ENCODE measurements around the gene DPP3.
A peak's percentile ranks its signal among the peaks of the same experiment; 100 is the strongest.
"Not testable (repeated sequence)": the region's sequence is repeated elsewhere in the genome, so short reads cannot be mapped to it uniquely, and the experiment has no call there.

DPP3 gene

DNA sequence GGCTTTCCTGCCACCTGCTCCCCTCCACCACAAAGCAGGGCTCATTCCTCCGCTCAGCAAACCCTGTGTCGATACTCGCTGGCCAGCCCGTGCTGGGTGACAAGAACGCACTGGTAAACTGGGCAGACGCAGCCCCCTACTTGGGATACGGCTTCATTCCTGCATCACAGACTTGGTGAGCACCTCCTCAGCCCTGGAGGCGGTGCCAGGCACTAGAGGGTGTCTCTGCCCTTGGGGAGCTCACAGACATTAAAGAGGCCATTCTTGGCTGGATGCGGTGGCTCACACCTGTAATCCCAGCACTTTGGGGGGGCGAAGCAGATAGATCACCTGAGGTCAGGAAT, 59.6 kb downstream of the DPP3 start:
- DNase-seq, result no peak

- not testable (repeated sequence) for DNase-seq
Observed at GRCh38 chr11:66540598-66540997, 60.4 kb downstream of the DPP3 start.

GRCh38 chr11:66541892-66542291, 61.7 kb downstream of the DPP3 start:
- DNase-seq, result no peak

GRCh38 chr11:66542362-66542761, 62.1 kb downstream of the DPP3 start:
- DNase-seq, result no peak

- DNase-seq, result peak; percentile 73
Observed at GRCh38 chr11:66543263-66544107, 63.3 kb downstream of the DPP3 start.

DNA sequence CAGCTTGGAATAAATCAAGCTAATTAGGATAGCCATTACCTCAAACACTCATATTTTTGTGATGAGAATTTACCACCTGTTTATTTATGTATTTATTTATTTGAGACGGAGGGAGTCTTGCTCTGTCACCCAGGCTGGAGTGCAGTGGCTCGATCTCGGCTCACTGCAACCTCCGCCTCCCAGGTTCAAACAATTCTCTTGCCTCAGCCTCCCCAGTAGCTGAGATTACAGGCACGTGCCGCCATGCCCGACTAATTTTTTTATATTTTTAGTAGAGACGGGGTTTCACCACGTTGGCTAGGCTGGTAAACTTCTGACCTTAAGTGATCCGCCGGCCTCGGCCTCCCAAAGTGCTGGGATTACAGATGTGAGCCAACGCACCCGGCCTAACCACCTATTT, 64.7 kb downstream of the DPP3 start:
- DNase-seq, result not testable (repeated sequence)

GRCh38 chr11:66545701-66546367, 65.6 kb downstream of the DPP3 start, which contains the start of gene ZDHHC24:
Gene ZDHHC24 (minus strand): TSS chr11:66546048. CDS start chr11:66546003, 45 bp downstream.
- DNase-seq, result peak; percentile 95

DNA sequence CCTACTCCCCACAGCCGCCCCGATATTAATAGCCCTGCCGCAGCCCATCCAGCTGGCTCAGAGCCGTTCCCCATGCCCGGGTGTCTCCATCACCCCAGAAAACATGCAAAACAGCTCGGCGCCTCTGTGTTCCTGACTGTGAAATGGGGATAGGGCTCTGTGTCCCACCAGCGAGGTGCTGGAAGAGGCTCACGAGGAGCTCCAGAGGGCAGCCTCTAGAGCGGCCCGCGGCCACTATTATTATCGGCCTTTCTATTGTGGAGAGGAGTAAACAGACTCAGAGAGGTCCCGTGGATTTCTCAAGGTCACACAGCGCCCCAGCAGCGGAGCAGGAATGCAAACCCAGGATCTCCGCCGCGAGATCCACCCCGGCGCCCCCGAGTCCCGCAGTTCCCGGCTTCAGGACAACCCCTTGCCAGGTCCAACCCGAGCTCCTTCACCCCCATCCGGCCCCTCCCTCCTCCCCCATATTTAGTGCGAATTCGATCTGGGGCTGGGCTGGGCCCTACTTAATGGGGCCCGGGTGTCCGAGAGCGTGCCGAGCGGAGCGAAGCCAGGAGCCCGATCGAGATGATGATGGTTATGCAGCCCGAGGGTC, 66.2 kb downstream of the DPP3 start, which contains the start of gene ACTN3:
Gene ACTN3, plus strand, starts transcription at position 536 of the 598 bp plus-strand sequence. Its CDS starts 35 bp downstream, at position 571.
- DNase-seq, result no peak

GRCh38 chr11:66546966-66547661, 66.9 kb downstream of the DPP3 start:
- no peak for DNase-seq

DNA sequence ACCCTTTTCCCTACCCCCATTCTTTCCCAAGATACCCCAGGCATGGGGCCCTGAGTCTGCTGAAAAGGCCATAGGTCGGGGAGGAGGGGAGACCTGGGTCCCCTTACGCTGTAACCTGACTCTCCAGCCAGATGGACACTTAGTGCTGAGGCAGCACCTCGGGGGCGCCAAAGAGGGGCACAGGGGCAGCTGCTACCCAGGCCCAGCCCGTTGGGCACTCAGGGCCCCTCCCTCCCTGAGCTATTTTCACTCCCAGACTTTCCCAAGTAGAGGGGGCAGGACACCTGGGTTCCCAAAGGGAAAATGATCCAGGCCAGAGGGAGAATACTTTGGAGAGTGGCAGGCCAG, 67.4 kb downstream of the DPP3 start:
- DNase-seq, result no peak

GRCh38 chr11:66548041-66548440, 67.8 kb downstream of the DPP3 start:
- DNase-seq, result no peak

- no peak for DNase-seq
Observed at GRCh38 chr11:66548774-66549630, 68.8 kb downstream of the DPP3 start.

DNA sequence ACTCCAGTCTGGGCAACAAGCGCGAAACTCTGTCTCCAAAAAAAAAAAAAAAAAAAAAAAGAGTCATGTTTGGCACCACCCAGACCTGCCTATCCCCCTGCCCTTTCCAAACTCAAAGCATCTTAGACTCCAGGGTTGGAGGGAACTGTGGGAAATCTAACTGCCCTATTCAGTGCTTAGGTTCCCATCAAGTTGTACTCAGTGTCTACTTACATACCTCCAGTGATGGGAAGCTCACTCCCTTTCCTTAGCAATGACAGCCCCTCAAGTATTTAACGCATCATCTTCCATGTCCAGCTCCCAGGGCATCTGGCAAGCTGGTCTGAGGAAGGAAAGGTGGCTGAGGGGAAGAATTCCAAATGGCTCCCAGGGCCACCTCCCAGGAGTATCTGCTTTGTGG, 69.5 kb downstream of the DPP3 start:
- DNase-seq, result no peak

GRCh38 chr11:66550887-66551286, 70.7 kb downstream of the DPP3 start:
- no peak for DNase-seq

- DNase-seq, result no peak
Observed at GRCh38 chr11:66554602-66555001, 74.4 kb downstream of the DPP3 start.

DNA sequence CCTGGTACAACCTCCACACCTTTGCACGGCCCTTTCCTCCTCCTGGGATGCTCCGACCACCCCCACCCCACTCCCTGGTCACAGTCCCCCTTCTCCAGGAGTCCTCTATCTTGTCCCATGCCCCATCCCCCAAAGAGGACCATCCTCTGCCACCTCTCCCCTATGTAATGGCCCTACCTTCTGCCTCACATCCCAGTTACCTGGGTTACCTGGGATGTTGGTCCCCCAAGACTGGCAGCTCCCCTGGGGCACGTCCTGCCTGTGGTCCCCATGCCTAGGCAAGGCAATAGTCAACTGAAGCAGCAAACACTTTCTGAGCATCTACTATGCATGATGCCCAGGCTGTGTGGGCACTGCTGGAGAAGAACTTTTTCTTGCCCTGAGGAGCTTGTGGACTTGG, 75.2 kb downstream of the DPP3 start:
- no peak for DNase-seq

GRCh38 chr11:66556086-66556485, 75.9 kb downstream of the DPP3 start:
- DNase-seq, result no peak

GRCh38 chr11:66557733-66558326, 77.6 kb downstream of the DPP3 start:
- DNase-seq, result no peak
